Esophagus (tissue), 2 donors: ENCODE measurements around the gene THSD7B. TPM values are rescaled to one million over a fixed set of nuclear protein-coding genes. Genes with fewer than 3 reads are reported as not detected.

Experiments used
- H3K27ac ChIP-seq, 2 donors: one replicate each; pipeline ENCODE4 v1.5.1; 2013; ENCODE audit warnings: low read depth in 2 of 2, mild to moderate bottlenecking in 2 of 2, inconsistent platforms in 1 of 2, low read length in 1 of 2, moderate library complexity in 1 of 2
- H3K27me3 ChIP-seq, 2 donors: one replicate each; pipeline ENCODE4 v1.6.1; 2013; ENCODE audit warnings: low read length in 2 of 2, control low read depth in 1 of 2, mild to moderate bottlenecking in 1 of 2; ENCODE audit not compliant: insufficient read depth in 2 of 2, control insufficient read depth in 1 of 2
- H3K36me3 ChIP-seq, 2 donors: one replicate each; pipeline ENCODE4 v1.6.1; 2013; ENCODE audit warnings: low read length in 1 of 2; ENCODE audit not compliant: control insufficient read depth in 2 of 2, insufficient read depth in 2 of 2
- H3K4me1 ChIP-seq, 2 donors: one replicate each; pipeline ENCODE4 v1.6.1; 2013; ENCODE audit warnings: low read length in 1 of 2; ENCODE audit not compliant: control insufficient read depth in 2 of 2, insufficient read depth in 2 of 2
- H3K4me3 ChIP-seq, 2 donors: one replicate each; pipeline ENCODE4 v1.5.1; 2013; ENCODE audit warnings: low read length in 2 of 2, mild to moderate bottlenecking in 2 of 2, low read depth in 1 of 2, moderate library complexity in 1 of 2
- H3K9me3 ChIP-seq, 2 donors: one replicate each; pipeline ENCODE4 v1.6.1; 2013; ENCODE audit warnings: mild to moderate bottlenecking in 2 of 2, low read depth in 1 of 2, low read length in 1 of 2, moderate library complexity in 1 of 2; ENCODE audit not compliant: control insufficient read depth in 2 of 2, insufficient read depth in 1 of 2
- WGBS, 2 donors: extraction: QIAGEN DNeasy Blood & Tissue Kit; methylation state at CpG; one replicate each; pipeline ENCODE4 v1.1.7; 2013; 5-methylcytosine and 5-hydroxymethylcytosine counted together
- polyA plus RNA-seq, 2 donors: library from polyadenylated mRNA; stranded (reverse); fragments of 200-250 nt; gene quantifications; one replicate each; pipeline ENCODE4 v1.2.3, GENCODE V29; 2013
- donor health status: healthy with polysubstance abuse.
- donor health status: Bipolar disorder and iron deficiency.

Gene THSD7B
- polyA plus RNA-seq, 2 donors = 0.22 to 0.32 TPM

DNA sequence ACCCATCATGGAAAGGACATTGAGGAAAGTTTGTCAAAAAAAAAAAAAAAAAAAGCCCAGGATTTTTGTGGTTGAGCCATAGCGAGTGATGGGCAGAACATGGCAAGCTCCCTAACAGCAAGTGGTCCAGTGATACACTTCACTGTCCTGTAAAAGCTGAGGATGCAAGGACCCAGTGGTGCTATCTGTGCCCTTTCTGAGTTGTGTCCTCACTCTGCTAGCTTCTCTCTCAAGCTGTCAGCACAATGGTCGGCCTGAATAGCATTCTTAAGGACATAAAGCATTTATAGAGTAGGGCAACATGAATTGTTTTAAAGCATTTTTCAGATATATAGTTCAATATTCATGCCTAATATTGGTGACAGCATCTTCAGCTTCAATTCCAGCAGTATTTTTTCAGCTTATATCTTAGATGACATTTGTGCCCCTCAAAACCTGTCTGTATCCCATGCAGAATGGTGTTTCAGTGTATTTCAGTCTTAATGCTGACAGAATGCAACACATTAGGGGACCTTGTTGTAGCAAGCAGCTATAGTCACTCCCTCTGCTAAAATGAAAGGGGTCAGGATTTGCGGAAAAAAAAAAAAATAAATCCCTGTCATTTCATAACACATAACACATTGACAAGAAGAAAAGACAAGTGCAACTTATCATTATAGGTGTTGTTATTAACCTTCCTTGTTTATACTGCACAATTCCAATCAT, 496.7 kb downstream of the THSD7B start:
- H3K4me1 ChIP-seq = no peaks in the 10 kb centered on the region
- WGBS, 2 donors = 68 to 78% methylated on average over 3 of the region's 3 CpGs

DNA sequence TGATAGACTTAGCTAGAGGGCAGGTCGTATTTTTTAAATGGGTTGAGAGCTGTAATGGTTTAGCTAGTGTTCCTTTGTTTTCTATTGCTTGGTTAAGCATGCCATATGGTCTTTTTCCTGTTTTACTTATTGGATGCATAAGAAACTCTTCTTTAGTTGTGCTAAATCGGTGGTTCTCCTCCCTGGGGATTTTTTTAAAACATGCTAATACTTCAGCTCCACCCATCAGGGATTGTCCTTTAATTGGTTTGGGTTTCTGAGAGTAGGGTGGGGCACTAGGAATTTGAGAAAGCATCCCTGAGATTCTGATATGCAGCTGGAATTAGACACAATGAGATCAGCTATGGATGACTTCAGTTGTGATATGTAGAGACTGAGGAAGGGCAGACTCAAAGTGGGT, 497.2 kb downstream of the THSD7B start:
- H3K4me3 ChIP-seq = no peak overlapping the region
- H3K4me1 ChIP-seq = no peaks in the 10 kb centered on the region
- H3K9me3 ChIP-seq = no peaks in the 10 kb centered on the region
- H3K27ac ChIP-seq = no peak overlapping the region
- no peaks in the 10 kb centered on the region for H3K27me3 ChIP-seq
- no peaks in the 10 kb centered on the region for H3K36me3 ChIP-seq
- 20 to 27% methylated on average over 2 of the region's 2 CpGs for WGBS, 2 donors

More for the DNA sequence above, 496.7 kb downstream of the THSD7B start:
- Histone ChIP-seq H3K4me3 (no peak overlapping the region), H3K36me3 (no peaks in the 10 kb centered on the region), H3K9me3 (no peaks in the 10 kb centered on the region), H3K27me3 (no peaks in the 10 kb centered on the region), H3K27ac (no peak overlapping the region)

DNA sequence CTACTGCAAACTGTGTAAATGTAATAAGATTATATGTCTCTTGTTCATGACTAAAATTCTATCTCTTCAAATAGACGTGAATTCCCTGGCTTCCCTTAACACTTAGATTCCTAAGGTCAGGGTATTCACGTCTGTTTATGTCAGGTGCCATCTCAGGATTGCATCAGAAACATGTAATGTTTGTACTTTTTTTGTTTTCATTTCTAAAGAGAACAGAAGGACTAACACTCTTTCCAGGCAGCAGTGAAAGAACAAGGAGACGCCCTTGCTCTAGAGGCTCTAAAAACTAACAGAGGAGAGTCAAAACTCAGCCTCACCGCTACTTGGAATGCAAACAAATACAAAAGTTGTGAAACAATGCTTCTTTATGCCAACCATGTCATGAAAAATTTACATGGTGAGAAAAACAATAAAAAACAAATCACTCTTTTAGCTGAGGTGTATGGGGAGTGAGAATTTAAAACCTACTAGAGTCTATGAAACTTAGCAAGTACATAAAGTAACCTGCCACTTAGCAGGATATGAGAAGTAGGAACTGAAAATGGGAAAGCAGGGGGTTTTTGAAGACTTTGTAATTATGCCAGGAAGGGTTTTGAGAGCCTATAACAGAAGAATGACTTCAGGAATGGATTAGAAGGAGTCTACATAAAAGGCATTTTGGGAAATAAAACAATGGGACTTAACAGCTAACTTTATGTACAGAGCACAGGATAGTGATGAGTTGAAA, 522.7 kb downstream of the THSD7B start:
- Histone ChIP-seq H3K4me3 (no peak overlapping the region), H3K27me3 (no peaks in the 10 kb centered on the region), H3K9me3 (no peaks in the 10 kb centered on the region), H3K4me1 (no peaks in the 10 kb centered on the region), H3K36me3 (no peaks in the 10 kb centered on the region), H3K27ac (no peak overlapping the region)
- 45 to 47% methylated on average over 4 of the region's 4 CpGs for WGBS, 2 donors

DNA sequence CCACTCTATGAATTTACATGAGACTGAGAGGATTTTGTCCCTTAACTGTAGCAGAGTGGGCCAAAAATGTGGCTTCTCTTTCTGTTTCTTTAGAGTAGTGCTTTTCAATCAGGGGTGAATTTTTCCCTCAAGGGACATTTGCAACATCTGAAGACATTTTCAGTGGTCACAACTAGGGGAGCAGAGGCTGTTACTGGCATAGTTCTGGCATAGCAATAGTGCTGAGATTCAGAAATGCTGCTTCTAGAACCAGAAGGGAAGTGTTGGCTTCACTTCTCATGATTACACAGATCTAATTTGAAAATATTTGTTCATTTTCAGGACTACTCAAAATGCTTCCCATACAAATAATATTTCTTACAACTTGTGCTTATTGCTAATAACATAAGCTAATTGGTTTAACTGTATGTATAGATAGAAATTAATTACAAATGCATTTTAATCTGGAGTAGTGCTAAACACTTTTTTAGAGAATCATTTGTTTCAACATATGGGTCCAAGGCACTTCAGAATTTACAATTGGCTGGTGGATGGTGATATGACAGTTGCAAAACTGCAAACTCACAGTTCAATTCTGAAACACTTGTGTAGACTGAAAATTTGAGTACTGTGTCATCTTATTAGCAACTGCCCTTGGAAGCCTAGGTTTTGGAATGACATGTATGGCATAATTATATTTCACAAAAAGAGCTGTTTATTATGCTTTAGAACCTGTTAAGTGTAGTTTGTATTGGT, 526.7 kb downstream of the THSD7B start:
- H3K4me1 ChIP-seq = no peaks in the 10 kb centered on the region
- no peaks in the 10 kb centered on the region for H3K36me3 ChIP-seq
- no peaks in the 10 kb centered on the region for H3K27me3 ChIP-seq
- no peak overlapping the region for H3K27ac ChIP-seq
- H3K9me3 ChIP-seq = no peaks in the 10 kb centered on the region
- H3K4me3 ChIP-seq = no peak overlapping the region

DNA sequence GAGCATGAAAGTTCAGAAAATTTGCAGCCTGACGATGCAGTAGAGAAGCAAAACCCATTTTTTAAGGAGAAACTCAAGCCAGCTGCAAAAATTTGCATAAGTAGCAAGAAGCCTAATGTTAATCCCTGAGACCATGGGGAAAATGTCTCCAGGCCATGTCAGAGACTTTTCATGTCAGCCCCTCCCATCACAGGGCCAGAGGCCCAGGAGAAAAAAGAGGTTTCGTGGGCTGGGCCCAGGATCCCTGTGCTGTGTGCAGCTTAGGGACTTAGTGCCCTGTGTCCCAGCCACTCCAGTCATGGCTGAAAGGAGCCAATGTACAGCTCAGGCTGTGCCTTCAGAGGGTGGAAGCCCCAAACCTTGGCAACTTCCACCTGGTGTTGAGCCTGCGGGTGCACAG, 533.0 kb downstream of the THSD7B start:
- H3K4me3 ChIP-seq = no peak overlapping the region
- no peak overlapping the region for H3K27ac ChIP-seq
- H3K27me3 ChIP-seq = no peaks in the 10 kb centered on the region
- H3K36me3 ChIP-seq = no peaks in the 10 kb centered on the region
- no peaks in the 10 kb centered on the region for H3K4me1 ChIP-seq
- 79 to 80% methylated on average over 3 of the region's 3 CpGs for WGBS, 2 donors
- H3K9me3 ChIP-seq = peaks cover 3% of the 10 kb centered on the region in 2 donors

DNA sequence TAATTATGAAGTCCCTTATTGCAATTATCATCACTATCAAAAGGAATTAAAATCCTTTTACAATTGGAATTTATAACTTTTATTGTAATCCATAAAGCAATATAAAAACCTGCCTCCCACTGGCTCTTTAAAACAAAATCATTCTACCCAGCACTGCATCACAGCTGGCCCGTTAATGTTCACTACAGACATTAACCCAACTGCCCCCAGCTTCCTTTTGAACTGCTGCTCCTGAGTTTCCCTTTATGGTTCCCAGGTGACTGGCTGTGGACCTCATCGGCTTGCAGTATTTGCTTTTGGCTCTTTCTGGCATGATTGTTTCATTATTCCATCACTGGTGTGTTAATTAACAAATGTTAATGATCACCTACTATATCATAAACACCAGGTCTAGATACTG, 535.6 kb downstream of the THSD7B start:
- no peak overlapping the region for H3K4me3 ChIP-seq
- 45 to 66% methylated on average over 2 of the region's 2 CpGs for WGBS, 2 donors
- H3K27me3 ChIP-seq = no peaks in the 10 kb centered on the region
- H3K27ac ChIP-seq = no peak overlapping the region
- no peaks in the 10 kb centered on the region for H3K4me1 ChIP-seq
- H3K36me3 ChIP-seq = no peaks in the 10 kb centered on the region
- H3K9me3 ChIP-seq = peaks cover 3% of the 10 kb centered on the region in 2 donors

DNA sequence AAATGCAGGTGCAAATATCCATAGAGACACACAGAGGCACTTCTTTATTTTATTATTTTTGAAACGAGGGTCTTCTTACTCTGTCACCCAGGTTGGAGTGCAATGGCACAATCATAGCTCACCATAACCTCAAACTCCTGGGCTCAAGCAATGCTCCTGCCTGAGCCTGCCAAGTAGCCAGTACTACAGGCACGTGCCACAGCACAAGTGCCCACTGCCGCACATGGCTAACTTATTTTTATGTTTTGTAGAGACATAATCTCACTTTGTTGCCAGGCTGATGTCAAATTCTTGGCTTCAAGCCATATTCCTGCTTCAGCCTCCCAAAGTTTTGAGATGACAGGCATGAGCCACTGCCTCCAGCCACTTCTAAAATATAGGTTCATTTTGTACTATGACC, 537.6 kb downstream of the THSD7B start:
- Histone ChIP-seq H3K27me3 (no peaks in the 10 kb centered on the region), H3K36me3 (no peaks in the 10 kb centered on the region), H3K4me3 (no peak overlapping the region), H3K4me1 (no peaks in the 10 kb centered on the region), H3K27ac (no peak overlapping the region), H3K9me3 (peaks cover 3% of the 10 kb centered on the region in 2 donors)
- 57 to 75% methylated on average over 3 of the region's 3 CpGs for WGBS, 2 donors

DNA sequence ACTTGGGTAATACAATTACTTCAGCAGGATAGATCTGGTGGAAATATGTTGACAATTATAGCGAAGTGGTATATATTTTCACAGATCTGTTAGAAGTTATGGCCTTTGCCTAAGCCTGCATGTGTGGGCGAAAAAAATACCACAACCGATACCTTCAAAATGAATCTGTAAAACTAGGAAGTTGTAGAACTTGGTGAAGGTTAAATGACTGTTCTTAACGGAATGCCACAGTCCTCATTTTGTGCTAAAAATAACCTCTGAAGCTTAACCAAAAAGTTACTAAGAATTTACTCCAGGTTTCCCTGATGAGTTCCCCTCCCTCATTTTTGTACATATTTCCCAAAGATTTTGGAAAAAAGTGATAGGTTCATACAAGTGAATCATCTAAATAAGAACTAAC, 550.7 kb downstream of the THSD7B start:
- H3K27me3 ChIP-seq = no peaks in the 10 kb centered on the region
- H3K27ac ChIP-seq = no peak overlapping the region
- H3K36me3 ChIP-seq = no peaks in the 10 kb centered on the region
- no peaks in the 10 kb centered on the region for H3K4me1 ChIP-seq
- WGBS, 2 donors = 88 to 93% methylated on average over 4 of the region's 4 CpGs
- peaks cover 0 to 2% of the 10 kb centered on the region in 2 donors for H3K9me3 ChIP-seq
- H3K4me3 ChIP-seq = no peak overlapping the region

DNA sequence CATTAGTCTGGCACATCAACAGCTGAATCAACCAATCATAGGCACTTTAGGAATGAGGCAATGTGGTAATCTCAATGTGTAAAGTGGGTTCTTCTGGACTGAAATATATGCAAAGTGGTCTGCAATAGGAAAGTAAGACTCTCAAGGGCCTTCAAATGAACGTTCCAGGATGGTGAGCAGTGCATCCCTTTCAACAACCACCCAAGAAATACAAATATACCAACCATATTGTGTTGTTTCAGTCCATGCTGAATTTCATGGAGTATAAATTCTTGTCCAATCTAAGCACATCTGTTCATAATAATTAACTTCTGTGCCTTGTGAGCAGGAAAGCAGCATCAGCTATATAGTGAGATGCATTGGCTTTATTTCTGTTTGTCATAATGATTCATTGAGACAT, 556.2 kb downstream of the THSD7B start:
- Histone ChIP-seq H3K27ac (no peak overlapping the region), H3K9me3 (peaks cover 0 to 2% of the 10 kb centered on the region in 2 donors), H3K4me3 (no peak overlapping the region), H3K36me3 (no peaks in the 10 kb centered on the region), H3K27me3 (no peaks in the 10 kb centered on the region), H3K4me1 (no peaks in the 10 kb centered on the region)
- 38 to 46% methylated on average over 1 of the region's 1 CpG for WGBS, 2 donors
